GM18508 (cell line): Measurements from ENCODE around the gene LYPD8.

Experiments used
- ATAC-seq: cut with Tn5 transposase; IDR thresholded peaks from one replicate; pipeline ENCODE4 v1.9.1; 2021; ENCODE audit warnings: moderate number of reproducible peaks; ENCODE audit not compliant: insufficient read depth, unreplicated experiment

LYPD8 gene

GRCh38 chr1:248759644-248760043, 4.1 kb upstream of the LYPD8 start:
- ATAC-seq: no peak

- ATAC-seq: no peak
These were observed 2.8 kb upstream of the LYPD8 start for GRCh38 chr1:248758352-248758751.

- no peak for ATAC-seq
These were observed 2.2 kb upstream of the LYPD8 start for GRCh38 chr1:248757784-248758195.

GRCh38 chr1:248756636-248757035, 1.1 kb upstream of the LYPD8 start:
- no peak for ATAC-seq

GRCh38 chr1:248756151-248756550, 592 bp upstream of the LYPD8 start:
- no peak for ATAC-seq

- no peak for ATAC-seq
These were observed 1.8 kb downstream of the LYPD8 start for GRCh38 chr1:248753708-248754280.

- no peak for ATAC-seq
These were observed 2.4 kb downstream of the LYPD8 start for GRCh38 chr1:248753029-248753594.

- ATAC-seq: no peak
These were observed 3.2 kb downstream of the LYPD8 start for GRCh38 chr1:248752161-248753028.

GRCh38 chr1:248751635-248752034, 3.9 kb downstream of the LYPD8 start:
- no peak for ATAC-seq

- no peak for ATAC-seq
These were observed 4.4 kb downstream of the LYPD8 start for GRCh38 chr1:248751142-248751541.

- ATAC-seq: no peak
These were observed 5.1 kb downstream of the LYPD8 start for GRCh38 chr1:248750496-248750895.

- ATAC-seq: no peak
These were observed 7.3 kb downstream of the LYPD8 start for GRCh38 chr1:248748211-248748610.

GRCh38 chr1:248740876-248741275, 14.7 kb downstream of the LYPD8 start:
- no peak for ATAC-seq

- ATAC-seq: no peak
These were observed 15.9 kb downstream of the LYPD8 start for GRCh38 chr1:248739572-248740205.

GRCh38 chr1:248737457-248737856, 18.1 kb downstream of the LYPD8 start:
- no peak for ATAC-seq

- ATAC-seq: no peak
These were observed 18.6 kb downstream of the LYPD8 start for GRCh38 chr1:248736977-248737376.

- no peak for ATAC-seq
These were observed 22.0 kb downstream of the LYPD8 start for GRCh38 chr1:248733566-248733965.

- ATAC-seq: no peak
These were observed 24.8 kb downstream of the LYPD8 start for GRCh38 chr1:248730507-248731335.

GRCh38 chr1:248714248-248714647, 41.3 kb downstream of the LYPD8 start:
- no peak for ATAC-seq

GRCh38 chr1:248710305-248710900, 45.2 kb downstream of the LYPD8 start:
- ATAC-seq: no peak
